ENCODE measurements around the gene SLC26A9. TPM values are rescaled to one million over a fixed set of nuclear protein-coding genes. Genes with fewer than 3 reads are reported as not detected.

SLC26A9 gene
- total and polyA plus RNA-seq, 9 of the 15 experiments (the other 6 are each of a cell fraction or from before 2014, with no cell fraction given), result 0.03 TPM; not detected in 8

DNA sequence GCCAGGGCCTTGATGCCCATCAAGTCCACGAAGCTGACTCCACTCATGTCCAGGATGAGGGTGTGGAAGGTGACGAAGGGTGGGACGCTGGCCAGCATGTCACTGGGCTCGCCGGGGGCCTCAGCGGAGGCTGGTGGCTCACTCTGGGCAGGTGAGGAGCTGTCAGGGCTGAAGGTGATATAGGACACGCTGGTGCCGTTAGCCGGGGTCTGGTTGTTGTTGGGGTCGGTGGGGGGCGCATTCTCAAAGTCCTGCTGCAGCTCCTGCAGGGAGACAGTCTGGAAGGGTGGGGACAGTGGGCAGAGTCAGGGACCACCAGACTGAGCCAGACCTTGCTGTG lies 21.7 kb downstream of the SLC26A9 start:
- FAIRE-seq (no peak), ATAC-seq (no peak), DNase-seq (ENCODE audit: extremely low read depth in 1 of 4, low spot score in 3 of 4) (no peak)
- no peaks in the 10 kb centered on the region for H3K79me2 ChIP-seq (ENCODE audit: control insufficient read depth, insufficient read depth, low read length)
- no peak overlapping the region for H3K27ac ChIP-seq (ENCODE audit: extremely low read depth, low read depth, low read length)
- H3K9me1 ChIP-seq (ENCODE audit: control insufficient read depth, insufficient read depth, low read length), result no peaks in the 10 kb centered on the region
- H4K20me1 ChIP-seq (replicated peaks; ENCODE audit: control insufficient read depth, insufficient read depth, low read length), result peaks cover 12% of the 10 kb centered on the region; the same call in 1 of the 2 replicates
- no peaks in the 10 kb centered on the region for H3K4me1 ChIP-seq (replicated peaks in 1 of 2; ENCODE audit: control insufficient read depth in 2 of 2, insufficient read depth in 2 of 2, low read length in 2 of 2)
- H2AFZ ChIP-seq (ENCODE audit: low read depth, low read length), result no peak overlapping the region
- no peak overlapping the region for H3K4me3 ChIP-seq
- 2% methylated on average over 11 of the region's 11 CpGs for WGBS (ENCODE audit: insufficient coverage, low coverage, missing lambda C conversion rate)
- ChIA-PET POLR2A (interaction anchor here (0.6 to 1.3 kb wide), 4 partner anchors 32 to 58 kb away, joined by 3 to 5 read pairs (median 3); no protein-coding TSS in a partner anchor), CTCF (ENCODE audit: low intra/inter-chr PET ratio) (interaction anchor here (7.8 kb wide), 1 partner anchor 57 kb away, joined by 114 read pairs; no protein-coding TSS in a partner anchor)
- H3K27me3 ChIP-seq (ENCODE audit: control insufficient read depth in 2 of 2, insufficient read depth in 2 of 2, low read length in 2 of 2), result peaks cover 34 to 82% of the 10 kb centered on the region in 2 experiments
- in situ Hi-C loops (cut with MboI) (loop anchor here (10.0 kb wide), 1 partner anchor 183 kb away; no protein-coding TSS in a partner anchor), intact Hi-C loops (cut with micrococcal nuclease) (no loop called here)
- no peaks in the 10 kb centered on the region for H3K36me3 ChIP-seq (ENCODE audit: control insufficient read depth, insufficient read depth, low read length)
- no peaks in the 10 kb centered on the region for H3K9me3 ChIP-seq (replicated peaks; ENCODE audit: control insufficient read depth, insufficient read depth, low read depth, low read length)
- H3K9ac ChIP-seq (ENCODE audit: insufficient read depth in 1 of 2, low read depth in 2 of 2, low read length in 2 of 2), result no peak overlapping the region
- no TSS peak for BruUV-seq (replicated peaks)
- TF ChIP-seq HMGXB4 (CRISPR knock-in tag; IDR thresholded peaks at IDR 0.05) (no peak), RBM39 (optimal IDR thresholded peaks at IDR 0.05; ENCODE audit: low read depth, low read length) (no peak), ZBTB5 (IDR thresholded peaks at IDR 0.05) (no peak), DMBX1 (CRISPR knock-in tag; IDR thresholded peaks at IDR 0.05; ENCODE audit: borderline replicate concordance) (no peak), ATF2 (CRISPR knock-in tag; IDR thresholded peaks at IDR 0.05) (no peak), BMI1 (IDR thresholded peaks at IDR 0.05; ENCODE audit: low read length) (no peak), CXXC5 (CRISPR knock-in tag; IDR thresholded peaks at IDR 0.05) (no peak), ZNF197 (CRISPR knock-in tag; IDR thresholded peaks at IDR 0.05; ENCODE audit: low read depth) (no peak), ZBTB8A (IDR thresholded peaks at IDR 0.05; ENCODE audit: partially characterized antibody) (no peak), C11orf30 (IDR thresholded peaks at IDR 0.05; ENCODE audit: low read depth) (no peak), ZNF717 (CRISPR knock-in tag; IDR thresholded peaks at IDR 0.05) (no peak), ZBTB34 (CRISPR knock-in tag; IDR thresholded peaks at IDR 0.05) (no peak), NR2C2 (CRISPR knock-in tag; IDR thresholded peaks at IDR 0.05) (no peak), NR2C2 (tag; IDR thresholded peaks at IDR 0.05) (no peak), ZNF586 (CRISPR knock-in tag; conservative IDR thresholded peaks at IDR 0.05) (no peak), ZNF384 (IDR thresholded peaks at IDR 0.05; ENCODE audit: low read depth, low read length) (no peak)
- H3K4me2 ChIP-seq (ENCODE audit: insufficient read depth, low read length), result no peak overlapping the region
